ENCODE results near the gene WDR86.
A peak's percentile ranks its signal among the peaks of the same experiment; 100 is the strongest.

The WDR86 gene

GRCh38 chr7:151346470-151346769 is 63.4 kb downstream of the WDR86 start:
- DNase-seq (ENCODE audit: low read depth), result no peak

GRCh38 chr7:151345576-151346469 is 64.0 kb downstream of the WDR86 start:
- DNase-seq (ENCODE audit: low read depth), result no peak

- DNase-seq (ENCODE audit: low read depth), result no peak
These were observed 66.3 kb downstream of the WDR86 start for GRCh38 chr7:151343516-151343915.

GRCh38 chr7:151342811-151343210 is 67.0 kb downstream of the WDR86 start:
- DNase-seq (ENCODE audit: low read depth), result no peak

GRCh38 chr7:151342102-151342646 is 67.7 kb downstream of the WDR86 start:
- no peak for DNase-seq (ENCODE audit: low read depth)

- DNase-seq (ENCODE audit: low read depth), result peak; percentile 86
These were observed 68.3 kb downstream of the WDR86 start, which contains the start of gene NUB1 for GRCh38 chr7:151341357-151342101. NUB1 (plus strand) TSS chr7:151341812; CDS start chr7:151345350, 3,538 bp downstream.

- no peak for DNase-seq (ENCODE audit: low read depth)
These were observed 69.0 kb downstream of the WDR86 start for GRCh38 chr7:151340794-151341356.

GRCh38 chr7:151339651-151340382 is 70.0 kb downstream of the WDR86 start:
- no peak for DNase-seq (ENCODE audit: low read depth)

GRCh38 chr7:151338809-151339208 is 71.0 kb downstream of the WDR86 start:
- no peak for DNase-seq (ENCODE audit: low read depth)

GRCh38 chr7:151337346-151337745 is 72.5 kb downstream of the WDR86 start:
- no peak for DNase-seq (ENCODE audit: low read depth)

GRCh38 chr7:151336027-151336708 is 73.7 kb downstream of the WDR86 start:
- DNase-seq (ENCODE audit: low read depth), result no peak

GRCh38 chr7:151334628-151335027 is 75.2 kb downstream of the WDR86 start:
- no peak for DNase-seq (ENCODE audit: low read depth)
